Measurements from ENCODE around the gene LAMB4.
"Not testable (repeated sequence)": the region's sequence is repeated elsewhere in the genome, so short reads cannot be mapped to it uniquely, and the experiment has no call there.

LAMB4 gene

DNA sequence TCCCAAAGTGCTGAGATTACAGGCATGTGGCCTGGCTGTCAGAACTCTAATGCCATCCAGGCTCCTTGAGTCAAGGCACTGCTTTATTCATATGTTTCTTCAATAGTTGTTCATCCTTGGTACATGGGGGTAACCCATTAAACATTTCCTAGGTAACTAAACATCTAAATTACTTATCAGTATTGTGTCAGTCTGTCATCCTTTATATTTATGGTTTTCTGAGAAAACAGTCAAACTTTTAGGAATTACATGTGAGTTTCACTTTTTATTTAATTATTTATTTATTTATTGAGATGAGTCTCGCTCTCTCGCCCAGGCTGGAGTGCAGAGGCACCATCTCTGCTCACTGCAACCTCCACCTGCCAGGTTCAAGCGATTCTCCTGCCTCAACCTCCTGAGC, 81.7 kb downstream of the LAMB4 start:
- no peak overlapping the region for H3K4me3 ChIP-seq (ENCODE audit: low read length)
- TF ChIP-seq ZNF274 (IDR thresholded peaks at IDR 0.05; ENCODE audit: low read depth, low read length), result no peak

DNA sequence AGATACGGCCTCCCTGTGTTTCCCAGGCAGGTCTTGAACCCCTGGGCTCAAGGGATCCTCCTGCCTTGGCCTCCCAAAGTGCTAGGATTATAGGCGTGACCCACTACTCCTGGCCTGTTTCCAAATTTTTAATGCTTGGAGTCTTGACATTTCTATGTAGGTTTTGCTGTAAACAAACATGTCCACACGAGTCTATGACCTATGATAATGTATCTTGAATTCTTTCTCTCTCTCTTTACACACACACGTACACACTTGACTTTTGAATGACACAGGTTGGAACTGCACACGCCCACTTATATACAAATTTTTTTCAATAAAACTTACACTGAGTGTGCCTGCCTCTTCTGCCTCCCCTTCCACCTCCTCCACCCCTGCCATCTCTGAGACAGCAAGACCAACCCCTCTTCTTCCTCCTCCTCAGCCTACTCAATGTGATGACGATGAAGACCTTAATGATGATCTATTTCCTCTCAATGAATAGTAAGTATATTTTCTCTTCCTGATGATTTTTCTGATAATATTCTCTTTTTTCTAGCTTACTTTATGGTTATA, 83.1 kb downstream of the LAMB4 start:
- H3K4me3 ChIP-seq (ENCODE audit: low read length), result no peak overlapping the region
- TF ChIP-seq ZNF274 (IDR thresholded peaks at IDR 0.05; ENCODE audit: low read depth, low read length), result no peak

DNA sequence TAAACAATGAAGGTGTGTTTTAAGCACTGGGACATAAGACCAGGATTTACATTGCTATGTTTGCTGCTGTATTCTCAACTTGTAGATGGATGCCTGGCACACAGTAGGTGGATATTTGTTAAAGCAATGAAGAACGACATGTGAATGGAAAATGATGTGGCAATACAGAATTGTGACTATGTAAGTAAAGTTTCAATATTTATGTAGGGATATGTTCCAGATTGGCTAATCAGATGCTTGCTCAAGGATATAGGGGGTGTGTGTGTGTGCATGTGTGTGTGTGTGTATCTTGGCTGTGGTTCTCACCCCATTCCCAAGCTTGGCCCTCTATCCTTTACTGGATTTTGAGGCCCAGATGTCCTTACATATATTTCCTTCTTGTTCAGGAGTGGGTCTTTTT, 84.5 kb downstream of the LAMB4 start:
- no peak for TF ChIP-seq ZNF274 (IDR thresholded peaks at IDR 0.05; ENCODE audit: low read depth, low read length)
- no peak overlapping the region for H3K4me3 ChIP-seq (ENCODE audit: low read length)

DNA sequence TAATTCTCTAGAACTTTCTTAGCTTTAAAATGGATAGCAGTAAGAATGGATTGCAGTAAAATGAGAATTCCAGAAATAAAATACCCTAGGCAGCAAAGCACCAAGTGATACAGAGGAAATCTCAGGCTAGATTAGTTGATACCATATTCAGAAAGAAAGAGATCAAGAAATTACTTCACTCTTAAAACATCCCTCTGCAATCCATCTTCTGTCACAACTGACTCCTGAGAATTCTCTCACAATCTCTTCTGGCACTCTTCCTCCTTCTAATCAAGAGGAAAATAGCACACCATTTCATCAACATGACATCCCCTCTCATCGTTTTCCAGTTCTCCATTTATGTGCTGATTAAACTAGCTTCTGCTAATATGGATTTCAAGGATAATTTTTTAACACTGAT, 85.0 kb downstream of the LAMB4 start:
- no peak for TF ChIP-seq ZNF274 (IDR thresholded peaks at IDR 0.05; ENCODE audit: low read depth, low read length)
- no peak overlapping the region for H3K4me3 ChIP-seq (ENCODE audit: low read length)

DNA sequence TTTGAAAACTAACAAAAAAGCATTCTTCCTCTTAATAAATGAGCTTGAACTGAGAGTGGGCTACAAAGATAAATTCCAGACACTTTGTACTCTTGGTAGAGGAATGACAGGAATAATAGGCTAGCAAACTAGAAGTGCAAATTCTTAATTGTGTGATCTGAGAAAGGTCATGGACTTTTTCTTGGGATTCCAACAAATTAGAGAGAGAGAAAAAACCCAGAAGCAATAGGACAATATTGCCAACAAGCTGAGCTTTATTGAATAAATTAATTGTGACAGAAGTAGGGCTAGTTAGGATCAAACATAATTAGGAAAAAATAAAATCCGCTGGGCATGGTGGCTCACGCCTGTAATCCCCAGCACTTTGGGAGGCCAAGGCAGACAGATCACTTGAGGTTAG, 85.8 kb downstream of the LAMB4 start:
- TF ChIP-seq ZNF274 (IDR thresholded peaks at IDR 0.05; ENCODE audit: low read depth, low read length), result no peak
- no peak overlapping the region for H3K4me3 ChIP-seq (ENCODE audit: low read length)

DNA sequence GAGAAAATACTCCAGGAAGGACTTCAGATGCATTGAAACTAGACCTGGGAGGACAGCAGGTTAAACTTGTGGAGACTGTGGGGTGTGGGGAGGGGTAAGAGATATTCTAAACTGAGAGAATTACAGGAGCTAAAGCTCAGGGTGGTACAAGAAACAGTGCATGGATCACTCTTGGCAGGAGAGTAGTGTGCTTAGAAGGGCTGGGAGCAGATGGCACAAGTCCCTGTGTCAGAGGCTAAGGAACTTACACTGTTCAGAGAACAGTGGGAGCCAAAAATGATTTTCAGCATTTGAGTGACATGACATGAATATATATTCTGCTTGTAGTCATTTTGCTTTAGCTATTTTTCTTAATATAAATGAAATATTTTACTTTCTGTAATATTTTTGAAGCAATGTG, 91.2 kb downstream of the LAMB4 start:
- H3K4me3 ChIP-seq (ENCODE audit: low read length), result no peak overlapping the region
- no peak for TF ChIP-seq ZNF274 (IDR thresholded peaks at IDR 0.05; ENCODE audit: low read depth, low read length)

DNA sequence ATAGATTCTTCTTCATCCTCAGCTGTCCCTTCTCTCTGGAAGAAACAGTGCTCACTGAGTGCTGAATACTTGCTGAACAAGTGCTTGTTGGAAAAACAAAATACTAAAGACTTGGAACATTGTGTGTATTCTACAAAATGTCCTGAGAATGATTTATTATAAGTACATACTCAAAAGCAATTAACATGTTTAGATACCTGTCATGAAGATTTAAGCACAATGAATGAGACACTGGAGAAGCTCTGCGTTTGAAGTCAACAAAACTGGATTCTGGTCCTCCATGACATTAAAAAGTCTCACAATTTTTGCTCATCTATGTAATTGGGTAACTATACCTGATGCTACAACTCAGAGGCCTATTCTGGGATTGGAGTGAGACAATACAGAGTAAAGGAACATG, 92.4 kb downstream of the LAMB4 start:
- TF ChIP-seq ZNF274 (IDR thresholded peaks at IDR 0.05; ENCODE audit: low read depth, low read length), result no peak
- H3K4me3 ChIP-seq (ENCODE audit: low read length), result no peak overlapping the region

DNA sequence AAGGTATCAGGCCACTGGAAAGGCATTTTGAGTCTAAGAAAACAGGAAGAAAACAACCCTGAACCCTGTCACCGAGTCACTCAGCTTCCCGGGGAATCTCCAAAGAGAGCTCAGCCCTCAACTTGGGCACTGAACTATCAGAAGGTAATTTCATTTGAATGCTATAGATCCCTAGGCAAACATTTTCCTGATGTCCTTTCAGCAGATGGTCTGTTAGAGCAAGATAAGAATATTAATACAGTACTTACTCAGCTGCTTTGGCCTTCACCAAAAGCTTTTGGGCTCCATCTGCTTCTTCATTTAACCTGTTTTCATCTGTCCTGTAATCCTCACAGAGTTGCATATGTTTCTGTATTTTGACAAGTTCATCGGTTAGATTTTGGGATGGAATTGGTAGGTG, 93.0 kb downstream of the LAMB4 start:
- H3K4me3 ChIP-seq (ENCODE audit: low read length), result no peak overlapping the region

DNA sequence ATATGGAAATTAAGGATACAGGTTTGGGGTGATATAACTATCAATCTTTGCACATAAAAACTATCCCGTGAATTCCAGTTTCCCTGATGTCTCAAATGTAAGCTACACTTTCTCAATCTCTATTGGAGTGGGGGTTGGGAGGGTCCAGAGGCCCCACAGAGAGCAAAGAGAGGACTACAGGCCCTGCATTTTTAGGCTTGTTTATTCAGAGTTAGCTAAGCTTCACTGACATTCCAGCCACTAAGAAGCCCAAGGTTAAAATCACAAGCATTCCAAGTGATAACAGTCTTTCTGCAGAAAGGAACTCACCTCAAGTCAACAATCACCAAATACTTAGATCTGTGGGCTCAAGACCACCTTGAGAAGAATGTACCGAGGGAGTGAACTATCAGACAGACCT, 95.6 kb downstream of the LAMB4 start:
- no peak for TF ChIP-seq ZNF274 (IDR thresholded peaks at IDR 0.05; ENCODE audit: low read depth, low read length)
- H3K4me3 ChIP-seq (ENCODE audit: low read length), result no peak overlapping the region

More for the DNA sequence above, 93.0 kb downstream of the LAMB4 start:
- no peak for TF ChIP-seq ZNF274 (IDR thresholded peaks at IDR 0.05; ENCODE audit: low read depth, low read length)

DNA sequence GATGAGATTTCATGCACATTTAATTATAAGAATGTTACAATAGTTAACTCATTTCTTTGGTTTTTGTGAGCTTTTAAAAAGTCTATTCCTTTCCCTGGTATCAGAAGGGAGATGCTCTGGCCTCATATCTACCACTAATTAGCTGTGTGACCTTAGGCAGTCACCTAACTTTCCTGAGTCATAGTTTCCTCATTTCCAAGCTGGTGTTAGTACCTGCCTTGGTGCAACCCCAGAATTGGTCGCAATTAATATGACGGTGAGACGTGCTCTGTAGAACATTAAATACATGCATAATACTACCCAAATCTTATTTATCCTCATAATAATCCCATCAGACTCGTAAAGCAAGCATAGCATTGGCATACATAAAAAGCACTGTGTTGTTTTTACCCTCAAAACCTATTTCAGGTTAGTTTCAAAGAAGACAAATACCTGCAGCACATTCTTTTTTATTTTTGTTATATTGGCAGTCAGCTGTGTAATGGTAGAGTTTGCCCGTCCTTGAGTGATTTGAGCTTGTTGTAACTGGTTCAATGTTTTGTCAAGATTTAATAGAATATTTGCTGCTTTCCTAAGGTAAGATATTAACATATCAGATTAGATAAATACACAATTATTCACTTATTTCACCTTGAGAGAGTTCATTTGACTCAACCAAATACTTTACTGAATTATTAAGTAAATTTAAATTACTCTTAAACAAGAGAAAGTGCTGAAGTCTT, 96.2 kb downstream of the LAMB4 start:
- no peak for TF ChIP-seq ZNF274 (IDR thresholded peaks at IDR 0.05; ENCODE audit: low read depth, low read length)
- no peak overlapping the region for H3K4me3 ChIP-seq (ENCODE audit: low read length)

DNA sequence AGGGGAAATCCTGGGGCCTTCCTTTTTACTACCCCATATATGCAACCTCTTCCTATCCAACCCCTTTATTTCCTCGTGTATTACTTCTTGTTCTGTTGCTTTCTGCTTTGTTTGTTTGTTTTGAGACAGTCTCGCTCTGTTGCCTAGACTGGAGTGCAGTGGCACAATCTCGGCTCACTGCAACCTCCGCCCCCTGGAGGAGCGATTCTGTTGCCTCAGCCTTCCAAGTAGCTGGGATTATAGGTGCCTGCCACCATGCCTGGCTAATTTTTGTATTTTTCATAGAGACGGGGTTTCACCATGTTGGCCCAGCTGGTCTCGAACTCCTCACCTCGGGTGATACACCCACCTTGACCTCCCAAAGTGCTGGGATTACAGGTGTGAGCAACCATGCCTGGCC, 96.9 kb downstream of the LAMB4 start:
- not testable (repeated sequence) for H3K4me3 ChIP-seq (ENCODE audit: low read length)

DNA sequence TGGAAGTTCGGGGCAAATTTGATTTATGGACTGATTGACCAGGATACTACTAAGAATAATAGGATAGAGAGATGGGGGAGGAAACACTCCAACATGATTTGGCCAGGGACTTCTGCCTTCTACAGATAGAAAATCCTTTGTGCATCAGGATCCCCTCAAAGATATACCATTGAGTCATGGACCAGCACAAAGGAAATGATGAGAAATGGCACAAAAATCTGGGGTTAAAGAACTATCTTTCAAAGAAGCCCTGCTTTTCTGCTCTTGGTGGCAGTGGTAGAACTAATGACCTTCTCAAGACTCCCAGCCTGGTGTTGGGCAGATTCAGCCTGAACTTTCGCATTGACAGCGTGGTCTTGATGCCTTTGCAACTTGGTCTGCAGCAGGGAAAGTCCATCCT, 99.6 kb downstream of the LAMB4 start:
- no peak for TF ChIP-seq ZNF274 (IDR thresholded peaks at IDR 0.05; ENCODE audit: low read depth, low read length)
- H3K4me3 ChIP-seq (ENCODE audit: low read length), result no peak overlapping the region

DNA sequence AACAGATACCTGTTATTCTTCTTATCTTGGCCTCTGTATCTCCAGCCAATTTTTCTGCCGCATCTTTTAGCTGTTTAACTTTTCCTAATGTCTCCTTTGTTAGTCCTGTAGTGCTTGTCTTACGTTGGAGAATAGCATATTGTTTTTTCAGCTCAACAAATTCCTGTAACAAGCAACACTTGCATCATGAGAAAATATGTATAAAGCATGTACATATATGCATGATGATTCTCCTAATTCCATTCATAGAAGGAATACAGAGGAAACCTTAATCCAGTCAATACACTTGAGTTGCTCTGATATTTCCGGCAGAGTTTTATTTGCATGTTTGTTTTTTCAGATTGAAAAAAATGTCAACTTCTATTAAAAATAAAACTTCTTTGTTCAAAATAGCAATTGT, 101.1 kb downstream of the LAMB4 start:
- TF ChIP-seq ZNF274 (IDR thresholded peaks at IDR 0.05; ENCODE audit: low read depth, low read length), result no peak
- no peak overlapping the region for H3K4me3 ChIP-seq (ENCODE audit: low read length)

DNA sequence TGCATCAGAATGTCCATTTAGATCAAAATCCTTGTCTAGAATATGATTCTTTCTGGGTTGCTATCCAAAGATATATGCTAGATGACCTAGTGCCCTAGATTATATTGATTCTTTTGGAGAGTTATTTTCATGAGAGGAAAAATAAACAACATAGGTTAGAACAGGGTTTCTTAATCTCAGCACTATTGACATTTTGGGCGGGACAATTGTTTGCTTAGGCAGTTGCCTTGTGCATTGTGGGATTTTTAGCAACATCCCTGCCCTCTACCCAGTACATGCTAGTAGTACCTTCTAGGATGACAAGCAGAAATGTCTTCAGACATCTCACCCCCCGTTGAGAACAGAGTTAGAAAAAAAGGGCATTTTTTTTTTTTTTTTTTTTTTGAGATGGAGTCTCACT, 102.0 kb downstream of the LAMB4 start:
- H3K4me3 ChIP-seq (ENCODE audit: low read length), result no peak overlapping the region
- TF ChIP-seq ZNF274 (IDR thresholded peaks at IDR 0.05; ENCODE audit: low read depth, low read length), result no peak

DNA sequence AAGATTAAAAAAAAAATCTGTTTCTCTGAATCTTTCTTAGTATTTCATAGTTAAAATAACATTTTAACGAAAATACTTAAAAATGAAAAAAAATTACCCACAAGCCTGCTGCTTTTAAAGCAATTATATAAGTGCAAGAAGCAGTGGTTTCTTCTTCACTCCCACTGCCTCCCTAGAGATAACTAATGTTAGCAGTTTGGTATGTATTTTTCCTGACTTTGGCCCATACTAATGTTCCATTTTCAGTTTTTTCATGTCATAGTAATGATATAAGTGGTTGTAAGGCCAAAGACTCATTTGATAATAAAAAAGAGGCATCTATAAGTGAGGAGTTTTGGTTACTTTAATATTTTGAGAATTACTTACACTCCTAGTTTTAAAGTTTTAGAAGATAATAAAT, 102.9 kb downstream of the LAMB4 start:
- H3K4me3 ChIP-seq (ENCODE audit: low read length), result no peak overlapping the region
- no peak for TF ChIP-seq ZNF274 (IDR thresholded peaks at IDR 0.05; ENCODE audit: low read depth, low read length)

DNA sequence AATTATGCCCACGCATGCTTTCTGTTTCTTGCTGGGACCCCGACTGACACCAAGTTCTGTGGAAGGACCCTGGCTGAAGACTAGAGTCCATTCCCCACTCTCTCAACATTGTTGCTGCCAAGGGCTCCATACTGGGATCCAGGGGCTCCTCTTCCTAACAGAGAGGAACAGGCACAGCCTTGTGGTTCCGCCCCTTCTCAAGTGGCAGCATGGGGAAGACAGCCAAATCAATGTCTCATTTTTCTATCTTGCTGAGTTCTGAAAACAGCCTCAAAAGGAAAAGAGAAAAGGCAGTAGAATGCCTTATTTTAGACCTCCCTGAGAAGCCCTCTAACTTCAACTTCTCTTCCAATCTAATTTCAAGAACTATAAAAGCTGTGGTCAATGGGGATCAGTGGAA, 103.5 kb downstream of the LAMB4 start:
- TF ChIP-seq ZNF274 (IDR thresholded peaks at IDR 0.05; ENCODE audit: low read depth, low read length), result no peak

More for the DNA sequence above, 103.5 kb downstream of the LAMB4 start:
- no peak overlapping the region for H3K4me3 ChIP-seq (ENCODE audit: low read length)

All from GM08714 (cell line).